Hepatocyte (in vitro differentiated cells): ENCODE data around the gene CST11. TPM values are rescaled to one million over a fixed set of nuclear protein-coding genes. Genes with fewer than 3 reads are reported as not detected.
A peak's percentile ranks its signal among the peaks of the same experiment; 100 is the strongest.

Source experiments
- DNase-seq: peaks from one replicate; pipeline ENCODE4 v3.0.0-alpha.2; 2016; ENCODE audit warnings: low spot score
- H2AFZ ChIP-seq: fragments of 200-600 bp; sonication (generic); 2 replicates; pipeline ENCODE4 v1.6.0; 2016; ENCODE audit warnings: antibody characterized with exemption, mild to moderate bottlenecking
- H3K27ac ChIP-seq: fragments of 200-600 bp; sonication (generic); 2 replicates; pipeline ENCODE4 v1.5.1; 2016; ENCODE audit warnings: mild to moderate bottlenecking
- H3K27me3 ChIP-seq: fragments of 200-600 bp; sonication (generic); 2 replicates; pipeline ENCODE4 v1.6.1; 2016
- H3K36me3 ChIP-seq: fragments of 200-600 bp; sonication (generic); replicated peaks from 2 replicates; pipeline ENCODE4 v1.5.1; 2016; ENCODE audit warnings: low read depth; ENCODE audit not compliant: insufficient read depth
- H3K4me1 ChIP-seq: fragments of 200-600 bp; sonication (generic); 2 replicates; pipeline ENCODE4 v1.5.1; 2016; ENCODE audit warnings: mild to moderate bottlenecking, moderate library complexity; ENCODE audit not compliant: insufficient read depth
- H3K4me2 ChIP-seq: fragments of 200-600 bp; sonication (generic); 2 replicates; pipeline ENCODE4 v1.6.0; 2016
- H3K4me3 ChIP-seq: fragments of 200-600 bp; sonication (generic); 2 replicates; pipeline ENCODE4 v1.5.1; 2016; ENCODE audit warnings: mild to moderate bottlenecking
- H3K79me2 ChIP-seq: fragments of 200-600 bp; sonication (generic); 2 replicates; pipeline ENCODE4 v1.6.0; 2017; ENCODE audit warnings: mild to moderate bottlenecking
- H3K9me2 ChIP-seq: fragments of 200-600 bp; sonication (generic); replicated peaks from 2 replicates; pipeline ENCODE4 v1.6.0; 2017; ENCODE audit warnings: mild to moderate bottlenecking; ENCODE audit not compliant: insufficient read depth
- H3K9me3 ChIP-seq: fragments of 200-600 bp; sonication (generic); 2 replicates; pipeline ENCODE4 v1.5.1; 2016; ENCODE audit warnings: low read depth, mild to moderate bottlenecking
- H4K20me1 ChIP-seq: fragments of 200-600 bp; sonication (generic); 2 replicates; pipeline ENCODE4 v1.6.0; 2016; ENCODE audit warnings: mild to moderate bottlenecking; ENCODE audit not compliant: insufficient read depth, poor library complexity, severe bottlenecking
- EZH2 ChIP-seq: fragments of 200-600 bp; sonication (generic); IDR thresholded peaks from 2 replicates; pipeline ENCODE4 v1.6.1; 2016; ENCODE audit warnings: antibody characterized with exemption, mild to moderate bottlenecking, borderline replicate concordance
- EZH2phosphoT487 ChIP-seq: fragments of 200-600 bp; sonication (generic); IDR thresholded peaks from one replicate; pipeline ENCODE4 v1.6.1; 2018; ENCODE audit warnings: antibody characterized with exemption, mild to moderate bottlenecking, low read depth, moderate library complexity; ENCODE audit not compliant: unreplicated experiment, severe bottlenecking
- WGBS: methylation state at CpG from one replicate; pipeline ENCODE4 v1.1.6; 2016; ENCODE audit warnings: low lambda C conversion rate; ENCODE audit errors: missing lambda C conversion rate; 5-methylcytosine and 5-hydroxymethylcytosine counted together
- polyA plus RNA-seq: library from polyadenylated mRNA; unstranded; fragments of >200 nt; fragmentation: Nextera tagmentation; extraction: Ambion mirVana; gene quantifications from 2 replicates; pipeline ENCODE4 v1.2.1, GENCODE V29; 2016
- total RNA-seq: library from RNA; depleted of rRNA; stranded (reverse); fragments of >200 nt; gene quantifications from 2 replicates; pipeline ENCODE4 v1.2.3, GENCODE V29; 2014
- TF ChIP-seq, protein P1 (sequence below): fragments of 200-600 bp; sonication (generic); IDR thresholded peaks from 2 replicates; pipeline ENCODE4 v1.5.1; 2016; ENCODE audit warnings: antibody characterized with exemption, mild to moderate bottlenecking; ENCODE audit not compliant: poor library complexity

The CST11 gene
- total and polyA plus RNA-seq, 2 experiments from 2014 or later, result not detected

DNA sequence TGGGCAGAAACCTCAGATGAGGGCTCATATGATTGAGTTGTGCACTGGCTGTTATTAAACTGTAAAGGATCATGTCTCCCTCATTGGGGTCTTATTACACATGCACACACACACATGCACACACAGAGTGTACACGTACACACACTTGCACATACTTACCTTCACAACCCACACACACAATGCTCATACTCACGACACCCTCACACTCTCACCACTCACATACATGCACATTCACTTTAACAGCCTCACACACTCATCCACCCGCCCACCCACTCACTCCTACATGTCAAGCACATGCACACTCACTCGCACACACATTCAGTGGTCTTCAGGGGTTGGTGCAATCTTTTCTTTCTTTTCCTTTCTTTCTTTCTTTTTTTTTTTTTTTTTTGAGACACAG, 7.8 kb downstream of the CST11 start:
- Histone ChIP-seq H3K36me3 (no peaks in the 10 kb centered on the region), H3K9me3 (no peaks in the 10 kb centered on the region), H2AFZ (no peak overlapping the region), H3K27ac (no peak overlapping the region), H4K20me1 (no peaks in the 10 kb centered on the region), H3K4me1 (no peaks in the 10 kb centered on the region), H3K4me2 (no peak overlapping the region), H3K9me2 (no peaks in the 10 kb centered on the region), H3K79me2 (no peaks in the 10 kb centered on the region), H3K4me3 (no peak overlapping the region), H3K27me3 (no peaks in the 10 kb centered on the region)
- 96% methylated on average over 4 of the region's 4 CpGs for WGBS
- no peak for TF ChIP-seq EZH2
- no peak for TF ChIP-seq EZH2phosphoT487
- TF ChIP-seq, protein P1, sequence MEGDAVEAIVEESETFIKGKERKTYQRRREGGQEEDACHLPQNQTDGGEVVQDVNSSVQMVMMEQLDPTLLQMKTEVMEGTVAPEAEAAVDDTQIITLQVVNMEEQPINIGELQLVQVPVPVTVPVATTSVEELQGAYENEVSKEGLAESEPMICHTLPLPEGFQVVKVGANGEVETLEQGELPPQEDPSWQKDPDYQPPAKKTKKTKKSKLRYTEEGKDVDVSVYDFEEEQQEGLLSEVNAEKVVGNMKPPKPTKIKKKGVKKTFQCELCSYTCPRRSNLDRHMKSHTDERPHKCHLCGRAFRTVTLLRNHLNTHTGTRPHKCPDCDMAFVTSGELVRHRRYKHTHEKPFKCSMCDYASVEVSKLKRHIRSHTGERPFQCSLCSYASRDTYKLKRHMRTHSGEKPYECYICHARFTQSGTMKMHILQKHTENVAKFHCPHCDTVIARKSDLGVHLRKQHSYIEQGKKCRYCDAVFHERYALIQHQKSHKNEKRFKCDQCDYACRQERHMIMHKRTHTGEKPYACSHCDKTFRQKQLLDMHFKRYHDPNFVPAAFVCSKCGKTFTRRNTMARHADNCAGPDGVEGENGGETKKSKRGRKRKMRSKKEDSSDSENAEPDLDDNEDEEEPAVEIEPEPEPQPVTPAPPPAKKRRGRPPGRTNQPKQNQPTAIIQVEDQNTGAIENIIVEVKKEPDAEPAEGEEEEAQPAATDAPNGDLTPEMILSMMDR, result no peak
- no peak for DNase-seq

DNA sequence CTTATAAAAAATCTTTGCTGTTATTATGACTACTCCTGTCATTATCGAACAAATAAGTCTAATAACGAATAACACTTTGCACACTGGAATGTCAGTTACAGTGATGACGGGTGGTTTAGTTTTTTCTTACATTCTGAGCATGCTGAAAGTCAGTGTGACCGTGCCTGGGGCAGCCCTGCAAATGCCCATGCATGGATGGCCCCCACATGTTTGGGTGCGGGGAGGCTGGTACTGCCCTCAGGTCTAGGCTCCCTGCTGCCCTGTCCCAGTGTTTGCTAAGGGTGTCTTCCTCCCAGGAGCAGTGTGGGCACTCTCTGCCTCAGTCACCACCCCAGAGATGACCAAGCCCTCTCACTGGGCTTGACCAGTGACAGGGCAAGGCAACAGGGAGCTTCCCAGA, 10.2 kb downstream of the CST11 start:
- Histone ChIP-seq H3K4me3 (no peak overlapping the region), H2AFZ (no peak overlapping the region), H3K36me3 (no peaks in the 10 kb centered on the region), H3K79me2 (no peaks in the 10 kb centered on the region), H3K27me3 (no peaks in the 10 kb centered on the region), H3K4me1 (no peaks in the 10 kb centered on the region), H3K9me2 (no peaks in the 10 kb centered on the region), H3K9me3 (no peaks in the 10 kb centered on the region), H4K20me1 (no peaks in the 10 kb centered on the region), H3K4me2 (no peak overlapping the region), H3K27ac (no peak overlapping the region)
- TF ChIP-seq EZH2phosphoT487, result no peak
- DNase-seq, result no peak
- WGBS, result 68% methylated on average over 5 of the region's 5 CpGs

DNA sequence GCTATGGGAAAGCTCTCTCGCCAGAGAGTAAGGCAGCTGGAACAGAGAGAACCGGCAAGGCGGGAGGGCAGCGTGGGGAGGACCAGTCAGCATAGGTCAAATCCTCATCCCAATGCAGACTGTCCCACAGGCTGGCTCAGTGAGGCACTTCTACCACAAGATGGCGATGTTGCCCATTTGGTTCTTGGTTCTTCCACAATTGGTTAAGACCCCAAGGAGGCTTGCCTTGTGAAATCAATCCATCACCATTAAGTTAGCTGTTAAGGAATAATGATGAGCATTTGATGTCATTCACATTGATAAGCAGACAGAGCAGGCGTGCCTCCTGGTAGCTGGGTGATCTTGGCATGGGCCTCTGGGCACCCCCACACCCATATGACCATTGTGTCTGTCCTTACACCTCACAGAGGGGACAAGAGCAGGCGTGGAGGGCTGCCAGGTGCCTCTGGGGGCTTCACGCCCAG, 10.8 kb downstream of the CST11 start:
- H3K79me2 ChIP-seq, result no peaks in the 10 kb centered on the region
- 25% methylated on average over 8 of the region's 8 CpGs for WGBS

DNA sequence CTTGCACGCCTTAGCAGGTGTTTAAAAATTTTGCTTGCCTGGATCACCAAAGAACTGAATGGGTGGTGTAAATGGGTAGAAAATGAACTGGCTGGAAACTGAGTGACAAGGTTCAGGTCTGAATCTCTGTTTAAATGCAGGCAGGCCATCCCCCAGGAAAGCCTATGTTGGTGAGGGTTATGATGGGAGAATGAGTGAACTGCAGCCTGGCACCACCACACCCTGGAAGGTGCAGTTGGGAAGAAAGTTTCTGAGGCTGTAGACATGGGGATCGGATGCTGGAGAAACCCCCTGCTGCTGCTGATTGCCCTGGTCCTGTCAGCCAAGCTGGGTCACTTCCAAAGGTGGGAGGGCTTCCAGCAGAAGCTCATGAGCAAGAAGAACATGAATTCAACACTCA, 12.7 kb downstream of the CST11 start:
- Histone ChIP-seq H3K4me1 (peaks cover 10% of the 10 kb centered on the region), H3K4me2 (no peak overlapping the region), H3K9me3 (no peaks in the 10 kb centered on the region), H3K4me3 (no peak overlapping the region), H3K27ac (no peak overlapping the region), H4K20me1 (no peaks in the 10 kb centered on the region), H3K36me3 (no peaks in the 10 kb centered on the region), H3K79me2 (no peaks in the 10 kb centered on the region), H3K9me2 (no peaks in the 10 kb centered on the region), H2AFZ (no peak overlapping the region), H3K27me3 (no peaks in the 10 kb centered on the region)
- WGBS, result 80% methylated on average over 2 of the region's 2 CpGs
- TF ChIP-seq EZH2, result no peak
- TF ChIP-seq EZH2phosphoT487, result no peak
- TF ChIP-seq, protein P1, result no peak
- DNase-seq, result no peak

More for the DNA sequence above, 10.8 kb downstream of the CST11 start:
- Histone ChIP-seq H3K4me2 (no peak overlapping the region), H3K4me1 (peaks cover under 1% of the 10 kb centered on the region), H3K9me2 (no peaks in the 10 kb centered on the region), H3K36me3 (no peaks in the 10 kb centered on the region), H3K27ac (no peak overlapping the region), H2AFZ (no peak overlapping the region), H4K20me1 (no peaks in the 10 kb centered on the region), H3K9me3 (no peaks in the 10 kb centered on the region), H3K4me3 (no peak overlapping the region), H3K27me3 (no peaks in the 10 kb centered on the region)
- DNase-seq, result peak; percentile 86
- TF ChIP-seq EZH2phosphoT487 (no peak), EZH2 (no peak)
- TF ChIP-seq, protein P1, result peak; percentile 90
